HG02852 (cell line): Measurements from ENCODE around the gene DBX2.
"Not testable (repeated sequence)": the region's sequence is repeated elsewhere in the genome, so short reads cannot be mapped to it uniquely, and the experiment has no call there.

Source experiments
- ATAC-seq: cut with Tn5 transposase; IDR thresholded peaks from one replicate; pipeline ENCODE4 v1.9.1; 2021; ENCODE audit warnings: mild to moderate bottlenecking, moderate library complexity; ENCODE audit not compliant: unreplicated experiment

The DBX2 gene

GRCh38 chr12:45012749-45013148 lies 38.1 kb downstream of the DBX2 start:
- no peak for ATAC-seq

GRCh38 chr12:45010059-45010458 lies 40.8 kb downstream of the DBX2 start:
- ATAC-seq, result no peak

- no peak for ATAC-seq
These were observed 42.7 kb downstream of the DBX2 start for GRCh38 chr12:45008211-45008610.

GRCh38 chr12:44999355-44999754 lies 51.5 kb downstream of the DBX2 start:
- no peak for ATAC-seq

- no peak for ATAC-seq
These were observed 57.7 kb downstream of the DBX2 start for GRCh38 chr12:44993161-44993560.

GRCh38 chr12:44984863-44985262 lies 66.0 kb downstream of the DBX2 start:
- ATAC-seq, result not testable (repeated sequence)

- no peak for ATAC-seq
These were observed 71.0 kb downstream of the DBX2 start for GRCh38 chr12:44979918-44980317.

- no peak for ATAC-seq
These were observed 74.7 kb downstream of the DBX2 start for GRCh38 chr12:44976246-44976645.

GRCh38 chr12:44972746-44973421 lies 78.0 kb downstream of the DBX2 start:
- ATAC-seq, result no peak

- no peak for ATAC-seq
These were observed 81.9 kb downstream of the DBX2 start for GRCh38 chr12:44968965-44969364.
